HUES64 (cell line): ENCODE measurements around the gene YWHAG.
"Not testable (repeated sequence)": the region's sequence is repeated elsewhere in the genome, so short reads cannot be mapped to it uniquely, and the experiment has no call there.

ENCODE experiments used
- H3K27ac ChIP-seq: 2 replicates; pipeline ENCODE4 v1.7.0; 2013; ENCODE audit warnings: low read depth, low read length, inconsistent platforms
- H3K27me3 ChIP-seq: 2 replicates; pipeline ENCODE4 v1.6.1; 2013; ENCODE audit warnings: mild to moderate bottlenecking, low read length; ENCODE audit not compliant: insufficient read depth
- H3K36me3 ChIP-seq: 2 replicates; pipeline ENCODE4 v1.6.1; 2013; ENCODE audit warnings: mild to moderate bottlenecking, low read length; ENCODE audit not compliant: insufficient read depth
- H3K4me1 ChIP-seq: 2 replicates; pipeline ENCODE4 v1.6.1; 2013; ENCODE audit warnings: mild to moderate bottlenecking, low read length, moderate library complexity; ENCODE audit not compliant: insufficient read depth
- H3K4me3 ChIP-seq: 2 replicates; pipeline ENCODE4 v1.5.1; 2013; ENCODE audit warnings: mild to moderate bottlenecking, low read length, moderate library complexity
- H3K9ac ChIP-seq: 2 replicates; pipeline ENCODE4 v1.6.1; 2013; ENCODE audit warnings: mild to moderate bottlenecking, low read depth, low read length
- H3K9me3 ChIP-seq: 2 replicates; pipeline ENCODE4 v1.6.1; 2013; ENCODE audit warnings: low read depth, low read length; ENCODE audit not compliant: insufficient read depth
- WGBS: fragments of 150-250, 120-280 bp; methylation state at CpG from one replicate; pipeline ENCODE4 v1.1.7; 2013; ENCODE audit warnings: missing lambda C conversion rate; 5-methylcytosine and 5-hydroxymethylcytosine counted together

The YWHAG gene

GRCh38 chr7:76346778-76347177, 12.0 kb downstream of the YWHAG start:
- H3K4me1 ChIP-seq: no peaks in the 10 kb centered on the region
- peaks cover 91% of the 10 kb centered on the region for H3K36me3 ChIP-seq

GRCh38 chr7:76346097-76346496, 12.7 kb downstream of the YWHAG start:
- Histone ChIP-seq H3K4me3 (no peak overlapping the region), H3K4me1 (no peaks in the 10 kb centered on the region), H3K27ac (no peak overlapping the region), H3K9ac (no peak overlapping the region), H3K9me3 (no peaks in the 10 kb centered on the region), H3K36me3 (peaks cover 93% of the 10 kb centered on the region), H3K27me3 (no peaks in the 10 kb centered on the region)
- WGBS: 94% methylated on average over 6 of the region's 6 CpGs

More at GRCh38 chr7:76346778-76347177, 12.0 kb downstream of the YWHAG start:
- no peak overlapping the region for H3K9ac ChIP-seq
- no peak overlapping the region for H3K4me3 ChIP-seq
- WGBS: 95% methylated on average over 8 of the region's 8 CpGs
- H3K27ac ChIP-seq: no peak overlapping the region
- no peaks in the 10 kb centered on the region for H3K9me3 ChIP-seq
- H3K27me3 ChIP-seq: no peaks in the 10 kb centered on the region

DNA sequence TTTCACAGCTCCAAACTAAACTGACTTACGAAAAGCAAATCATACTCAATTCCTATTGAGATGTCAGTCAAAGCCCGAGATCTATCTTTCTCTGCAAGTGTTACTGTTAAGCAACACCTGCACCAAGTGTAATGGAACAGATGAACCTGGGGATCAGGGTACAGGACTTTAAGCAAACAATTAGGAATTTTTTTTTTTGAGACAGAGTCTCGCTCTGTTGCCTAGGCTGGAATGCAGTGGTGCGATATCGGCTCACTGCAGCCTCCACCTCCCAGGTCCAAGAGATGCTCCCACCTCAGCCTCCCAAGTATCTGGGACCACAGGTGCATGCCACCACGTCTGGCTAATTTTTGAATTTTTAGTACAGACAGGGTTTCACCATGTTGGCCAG, 14.9 kb downstream of the YWHAG start:
- WGBS: 98% methylated on average over 6 of the region's 6 CpGs
- H3K36me3 ChIP-seq: peaks cover 91% of the 10 kb centered on the region
- no peak overlapping the region for H3K27ac ChIP-seq
- no peaks in the 10 kb centered on the region for H3K9me3 ChIP-seq
- H3K4me3 ChIP-seq: no peak overlapping the region
- H3K9ac ChIP-seq: no peak overlapping the region
- H3K4me1 ChIP-seq: no peaks in the 10 kb centered on the region
- no peaks in the 10 kb centered on the region for H3K27me3 ChIP-seq

DNA sequence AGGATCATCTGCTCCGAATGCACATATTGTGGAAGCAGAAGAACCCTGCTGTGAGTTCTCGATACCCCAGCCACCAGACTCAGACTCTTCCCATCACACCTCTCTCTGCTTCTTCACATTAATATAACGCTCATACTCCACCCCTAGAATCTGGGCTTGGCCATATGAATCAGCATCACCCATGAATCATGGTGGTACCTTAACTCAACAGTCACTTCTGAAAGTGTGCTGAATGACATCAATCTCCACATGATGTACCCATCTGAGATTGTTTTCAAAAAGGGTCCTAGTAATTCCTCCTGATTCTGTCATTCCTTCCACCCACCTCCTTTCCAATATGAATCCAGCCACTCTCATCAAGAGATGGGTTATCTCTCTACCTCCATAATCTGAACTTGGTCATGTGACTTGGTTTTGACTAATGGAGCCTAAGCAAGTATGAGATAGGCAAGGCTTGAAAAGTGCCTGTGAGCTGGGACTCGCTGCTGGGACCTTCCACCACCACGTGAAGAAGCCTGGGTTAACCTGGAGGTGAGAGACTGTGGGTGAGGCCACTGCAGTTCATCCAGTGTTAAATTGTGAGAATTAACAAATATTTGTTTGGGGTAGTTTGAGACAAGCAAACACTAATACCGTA, 15.4 kb downstream of the YWHAG start:
- 88% methylated on average over 6 of the region's 6 CpGs for whole genome bisulfite sequencing
- Histone ChIP-seq H3K9ac (no peak overlapping the region), H3K27me3 (no peaks in the 10 kb centered on the region), H3K9me3 (no peaks in the 10 kb centered on the region), H3K36me3 (peaks cover 91% of the 10 kb centered on the region), H3K4me1 (peaks cover 5% of the 10 kb centered on the region; the same call in 1 of the 2 replicates), H3K4me3 (no peak overlapping the region), H3K27ac (no peak overlapping the region)

- WGBS: 92% methylated on average over 5 of the region's 5 CpGs
Observed at GRCh38 chr7:76342222-76342621, 16.6 kb downstream of the YWHAG start.

DNA sequence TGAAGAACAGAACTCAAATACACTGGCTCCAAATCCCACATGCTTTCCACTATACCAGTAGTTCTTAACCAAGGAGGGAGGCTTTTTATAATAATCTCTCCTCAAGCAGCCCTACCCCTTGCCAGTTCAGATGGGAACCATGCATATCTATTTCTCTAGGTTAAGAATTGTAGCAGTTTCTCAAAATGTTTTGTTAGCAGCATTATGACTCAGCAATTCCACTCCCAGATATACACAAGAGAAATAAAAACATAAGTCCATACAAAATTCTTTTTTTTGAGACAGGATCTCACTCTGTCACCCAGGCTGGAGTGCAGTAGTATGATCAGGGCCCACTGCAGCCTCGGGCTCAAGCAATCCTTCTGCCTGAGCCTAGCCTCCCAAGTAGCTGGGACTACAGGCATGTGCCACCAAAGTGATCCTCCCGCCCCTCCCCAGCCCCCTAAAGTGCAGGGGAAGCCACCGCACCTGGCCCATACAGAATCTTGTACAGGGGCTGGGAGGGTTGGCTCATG, 18.1 kb downstream of the YWHAG start:
- no peak overlapping the region for H3K9ac ChIP-seq
- H3K9me3 ChIP-seq: no peaks in the 10 kb centered on the region
- peaks cover 6% of the 10 kb centered on the region; the same call in 1 of the 2 replicates for H3K4me1 ChIP-seq
- peaks cover 88% of the 10 kb centered on the region for H3K36me3 ChIP-seq
- 75% methylated on average over 3 of the region's 3 CpGs for WGBS
- no peaks in the 10 kb centered on the region for H3K27me3 ChIP-seq
- H3K4me3 ChIP-seq: no peak overlapping the region
- peak overlapping the region; percentile 14; the same call in 1 of the 2 replicates for H3K27ac ChIP-seq

More at GRCh38 chr7:76342222-76342621, 16.6 kb downstream of the YWHAG start:
- Histone ChIP-seq H3K27ac (no peak overlapping the region), H3K9ac (no peak overlapping the region), H3K9me3 (no peaks in the 10 kb centered on the region), H3K4me1 (peaks cover 6% of the 10 kb centered on the region; the same call in 1 of the 2 replicates), H3K27me3 (no peaks in the 10 kb centered on the region), H3K4me3 (no peak overlapping the region), H3K36me3 (peaks cover 90% of the 10 kb centered on the region)

- peaks cover 6% of the 10 kb centered on the region; the same call in 1 of the 2 replicates for H3K4me1 ChIP-seq
- no peak overlapping the region for H3K4me3 ChIP-seq
- H3K9me3 ChIP-seq: no peaks in the 10 kb centered on the region
- H3K9ac ChIP-seq: no peak overlapping the region
- H3K27ac ChIP-seq: no peak overlapping the region; the same call in 1 of the 2 replicates
- H3K36me3 ChIP-seq: peaks cover 84% of the 10 kb centered on the region
- WGBS: 95% methylated on average over 9 of the region's 9 CpGs
- H3K27me3 ChIP-seq: no peaks in the 10 kb centered on the region
Observed at GRCh38 chr7:76338298-76339084, 20.3 kb downstream of the YWHAG start.

- 97% methylated on average over 6 of the region's 6 CpGs for WGBS
- Histone ChIP-seq H3K4me3 (no peak overlapping the region), H3K27ac (no peak overlapping the region), H3K9ac (no peak overlapping the region), H3K27me3 (no peaks in the 10 kb centered on the region), H3K36me3 (peaks cover 80% of the 10 kb centered on the region), H3K4me1 (peaks cover 6% of the 10 kb centered on the region; the same call in 1 of the 2 replicates), H3K9me3 (no peaks in the 10 kb centered on the region)
Observed at GRCh38 chr7:76337147-76337546, 21.6 kb downstream of the YWHAG start.

- Histone ChIP-seq H3K4me1 (peaks cover 6% of the 10 kb centered on the region; the same call in 1 of the 2 replicates), H3K36me3 (peaks cover 78% of the 10 kb centered on the region), H3K4me3 (no peak overlapping the region), H3K9ac (no peak overlapping the region), H3K27me3 (no peaks in the 10 kb centered on the region), H3K27ac (no peak overlapping the region), H3K9me3 (no peaks in the 10 kb centered on the region)
Observed at GRCh38 chr7:76336094-76336493, 22.7 kb downstream of the YWHAG start.

DNA sequence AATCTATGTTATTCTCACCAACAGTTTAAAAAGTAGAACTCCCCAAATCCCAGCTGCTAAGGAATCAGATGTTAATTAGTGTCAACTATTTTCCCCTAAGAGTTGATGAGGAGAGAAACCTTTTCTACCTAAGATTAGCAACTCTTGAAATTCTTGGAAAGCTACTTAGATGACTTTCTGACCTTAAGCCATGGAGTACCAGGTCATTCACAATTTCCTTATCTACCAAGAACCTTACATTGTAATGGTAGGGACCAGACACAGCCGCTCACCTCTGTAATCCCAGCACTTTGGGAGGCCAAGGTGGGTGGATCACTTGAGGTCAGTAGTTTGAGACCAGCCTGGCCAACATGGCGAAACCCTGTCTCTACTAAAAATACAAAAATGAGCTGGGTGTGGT, 23.4 kb downstream of the YWHAG start:
- not testable (repeated sequence) for H3K4me1 ChIP-seq, H3K9me3 ChIP-seq, H3K27ac ChIP-seq, H3K4me3 ChIP-seq, H3K27me3 ChIP-seq, H3K9ac ChIP-seq
- WGBS: 100% methylated on average over 2 of the region's 2 CpGs
- H3K36me3 ChIP-seq: peaks cover 79% of the 10 kb centered on the region

DNA sequence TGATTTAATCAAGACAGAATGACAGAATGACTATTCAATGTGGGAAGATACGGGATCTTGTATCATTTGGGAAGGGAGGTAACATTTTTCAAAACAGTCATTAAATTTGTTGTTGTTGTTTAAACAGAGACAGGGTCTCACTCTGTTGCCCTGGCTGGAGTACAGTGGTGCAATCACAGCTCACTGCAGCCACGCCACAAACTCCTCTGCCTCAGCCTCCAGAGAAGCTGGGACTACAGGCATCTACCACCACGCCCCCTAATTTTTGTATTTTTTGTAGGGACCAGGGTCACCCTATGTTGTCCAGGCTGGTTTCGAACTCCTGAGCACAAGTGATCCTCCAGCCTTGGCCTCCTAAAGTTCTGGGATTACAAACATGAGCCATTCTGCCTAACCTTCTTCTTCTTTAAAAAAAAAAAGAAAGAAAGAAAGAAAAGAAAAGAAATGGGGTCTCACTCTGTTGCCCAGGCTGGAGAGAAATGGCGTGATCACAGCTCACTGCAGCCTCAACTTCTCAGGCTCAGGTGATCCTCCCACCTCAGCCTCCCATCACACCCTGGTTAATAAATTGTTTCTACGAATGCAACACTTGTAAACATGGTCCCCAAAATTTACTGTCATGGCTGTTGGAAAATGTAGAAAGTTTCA, 24.3 kb downstream of the YWHAG start:
- H3K4me3 ChIP-seq: no peak overlapping the region
- H3K4me1 ChIP-seq: peaks cover 6% of the 10 kb centered on the region; the same call in 1 of the 2 replicates
- H3K9ac ChIP-seq: no peak overlapping the region
- peaks cover 79% of the 10 kb centered on the region for H3K36me3 ChIP-seq
- WGBS: 94% methylated on average over 6 of the region's 6 CpGs
- H3K27me3 ChIP-seq: no peaks in the 10 kb centered on the region
- H3K9me3 ChIP-seq: no peaks in the 10 kb centered on the region
- no peak overlapping the region for H3K27ac ChIP-seq
